NB4 (cell line): ENCODE results near the gene ZNF260.

Source experiments
- DNase-seq: peaks from one replicate; pipeline ENCODE4 v3.0.0; 2010; ENCODE audit warnings: low read depth
- H3K4me3 ChIP-seq: one replicate; pipeline ENCODE4 v1.5.1; 2011; ENCODE audit warnings: mild to moderate bottlenecking, low read depth, low read length, moderate library complexity
- CTCF ChIP-seq: IDR thresholded peaks from one replicate; pipeline ENCODE4 v1.5.1; 2012; ENCODE audit warnings: low read depth, low read length
- MAX ChIP-seq: IDR thresholded peaks from 2 replicates; pipeline ENCODE4 v1.6.1; 2011; ENCODE audit warnings: low read depth, low read length
- MYC ChIP-seq: IDR thresholded peaks from 2 replicates; pipeline ENCODE4 v1.6.1; 2011; ENCODE audit warnings: low read depth, low read length
- POLR2A ChIP-seq: IDR thresholded peaks from 2 replicates; pipeline ENCODE4 v1.6.1; 2011; ENCODE audit warnings: mild to moderate bottlenecking; ENCODE audit not compliant: insufficient read length; ENCODE audit errors: extremely low read depth

The ZNF260 gene

GRCh38 chr19:36488846-36489117, 39.3 kb downstream of the ZNF260 start:
- TF ChIP-seq MAX: no peak
- no peak for TF ChIP-seq POLR2A
- no peak for TF ChIP-seq MYC
- no peak for TF ChIP-seq CTCF
- DNase-seq: peak; percentile 56
- H3K4me3 ChIP-seq: peak overlapping the region; percentile 80

DNA sequence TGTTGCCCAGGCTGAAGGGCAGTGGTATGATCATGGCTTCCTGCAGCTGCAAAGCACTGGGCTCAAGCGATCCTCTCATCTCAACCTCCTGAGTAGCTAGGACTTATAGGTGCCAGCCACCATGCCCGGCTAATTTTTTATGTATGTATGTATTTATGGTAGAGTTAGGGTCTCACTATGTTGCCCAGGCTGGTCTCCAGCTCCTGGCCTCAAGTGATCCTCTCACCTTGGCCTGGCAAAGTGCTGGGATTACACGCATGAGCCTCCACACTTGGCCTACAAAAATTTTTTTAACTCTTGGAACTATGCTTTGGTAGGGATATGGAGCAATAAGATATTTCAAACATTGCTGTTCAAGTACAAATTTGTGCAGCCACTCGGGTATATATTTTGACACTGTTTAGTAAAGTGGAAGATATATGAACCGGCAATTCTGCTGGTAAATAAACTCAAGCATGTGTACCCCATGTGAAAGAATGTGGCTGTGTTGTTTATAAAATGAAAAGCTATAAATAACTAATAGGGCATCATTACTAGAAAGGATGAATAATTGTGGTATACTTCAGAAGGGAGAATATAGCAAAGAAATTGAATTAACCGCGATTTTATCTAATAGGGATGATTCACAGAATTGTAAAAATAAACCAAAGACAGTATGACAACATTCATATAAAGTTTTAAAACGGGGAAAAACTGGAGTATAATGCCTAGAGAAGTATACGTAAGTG, 39.8 kb downstream of the ZNF260 start:
- no peak for DNase-seq
- TF ChIP-seq MAX (no peak), MYC (no peak), CTCF (no peak), POLR2A (no peak)
- H3K4me3 ChIP-seq: peak overlapping the region; percentile 80

DNA sequence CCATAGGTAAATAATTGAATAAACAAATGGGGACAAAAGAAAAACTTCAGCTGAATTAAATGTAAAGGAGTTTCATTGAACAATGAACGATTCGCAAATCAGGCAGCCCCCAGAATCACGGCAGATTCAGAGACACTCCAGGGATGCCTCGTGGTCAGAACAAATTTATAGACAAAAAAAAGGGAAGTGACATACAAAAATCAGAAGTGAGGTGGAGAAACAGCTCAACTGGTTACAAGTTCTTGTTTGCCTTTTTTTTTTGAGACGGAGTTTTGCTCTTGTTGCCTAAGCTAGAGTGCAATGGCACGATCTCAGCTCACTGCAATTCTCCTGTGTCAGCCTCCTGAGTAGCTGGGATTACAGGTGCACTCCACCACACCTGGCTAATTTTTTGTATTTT, 44.4 kb downstream of the ZNF260 start:
- TF ChIP-seq MYC (no peak), MAX (no peak), POLR2A (no peak), CTCF (no peak)
- H3K4me3 ChIP-seq: no peak overlapping the region
- DNase-seq: peak; percentile 48

- no peak for DNase-seq
- H3K4me3 ChIP-seq: no peak overlapping the region
- no peak for TF ChIP-seq CTCF
- TF ChIP-seq MYC: no peak
- TF ChIP-seq MAX: no peak
- no peak for TF ChIP-seq POLR2A
These were observed 45.2 kb downstream of the ZNF260 start for GRCh38 chr19:36482876-36483275.
